Measurements from ENCODE around the gene DMGDH.

DNA sequence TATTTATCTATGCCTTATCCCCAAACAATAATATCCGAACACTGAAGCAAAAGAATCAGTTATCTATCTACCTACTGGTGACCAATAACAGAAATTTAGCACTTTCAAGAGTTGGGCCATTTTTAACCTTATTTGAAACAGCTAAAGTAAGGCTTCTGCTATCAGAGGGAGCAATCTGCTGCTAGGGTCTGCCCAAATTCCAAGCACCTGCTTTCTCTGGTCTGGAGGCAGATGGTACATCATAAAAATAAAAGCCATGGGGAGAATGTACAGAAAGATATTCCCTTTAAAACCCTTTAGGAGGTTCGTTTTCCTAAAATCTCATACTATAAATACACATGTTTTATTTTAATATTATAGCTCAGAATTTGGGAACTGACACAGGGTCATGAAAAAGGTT, 46.7 kb downstream of the DMGDH start:
- TF ChIP-seq CTCF (IDR thresholded peaks at IDR 0.05; ENCODE audit: borderline replicate concordance, extremely low read depth, low read length, poor library complexity, severe bottlenecking) (no peak), EZH2 (IDR thresholded peaks at IDR 0.05; ENCODE audit: borderline replicate concordance, low read depth, low read length, severe bottlenecking) (no peak)

Data from DND-41 (cell line).